Calu3 (cell line): ENCODE data around the gene PPFIA1. TPM values are rescaled to one million over a fixed set of nuclear protein-coding genes. Genes with fewer than 3 reads are reported as not detected.

Source experiments
- BruUV-seq: library from RNA; stranded (reverse); fragments of 400-500 nt; replicated peaks from 2 replicates; lab custom pipeline; 2021; lab: Mats Ljungman, UMichigan
- CTCF ChIA-PET: fragments of 300-600 bp; sonication (Branson Sonifier 250); formaldehyde crosslinking; loops from one replicate; lab custom pipeline; 2022; ENCODE audit warnings: antibody characterized with exemption; lab: Charles Lee
- DNase-seq: peaks from one replicate; pipeline ENCODE4 v3.0.0; 2022
- H3K27ac Mint-ChIP-seq: one replicate; pipeline ENCODE4 v1.8.0; 2022; ENCODE audit warnings: mixed read lengths; ENCODE audit not compliant: unreplicated experiment
- H3K27me3 Mint-ChIP-seq: one replicate; pipeline ENCODE4 v1.8.0; 2022; ENCODE audit warnings: mixed read lengths; ENCODE audit not compliant: unreplicated experiment
- H3K36me3 Mint-ChIP-seq: one replicate; pipeline ENCODE4 v1.8.0; 2022; ENCODE audit warnings: mild to moderate bottlenecking, moderate library complexity, mixed read lengths; ENCODE audit not compliant: insufficient read depth, unreplicated experiment
- H3K4me1 Mint-ChIP-seq: one replicate; pipeline ENCODE4 v1.8.0; 2022; ENCODE audit warnings: mild to moderate bottlenecking, low read depth, mixed read lengths; ENCODE audit not compliant: unreplicated experiment
- H3K4me3 Mint-ChIP-seq: one replicate; pipeline ENCODE4 v1.8.0; 2022; ENCODE audit warnings: mild to moderate bottlenecking, low read depth, moderate library complexity, mixed read lengths; ENCODE audit not compliant: unreplicated experiment
- H3K9me3 Mint-ChIP-seq: one replicate; pipeline ENCODE4 v1.8.0; 2022; ENCODE audit warnings: low read depth, mixed read lengths; ENCODE audit not compliant: unreplicated experiment
- CTCF ChIP-seq: fragments of 200-600 bp; IDR thresholded peaks from one replicate; pipeline ENCODE4 v1.8.0; 2022; ENCODE audit warnings: antibody characterized with exemption; ENCODE audit not compliant: unreplicated experiment
- intact Hi-C: fragments of 100-400 bp; cut with micrococcal nuclease; formaldehyde crosslinking; loops from one replicate; pipeline ENCODE4 v1.10.0; 2022; ENCODE audit not compliant: unreplicated experiment
- total RNA-seq: library from RNA; stranded (reverse); gene quantifications from 2 replicates; pipeline ENCODE4 v1.2.3, GENCODE V29; 2022

PPFIA1 gene
- total RNA-seq, 1 experiment from 2014 or later, result 84.0 TPM

DNA sequence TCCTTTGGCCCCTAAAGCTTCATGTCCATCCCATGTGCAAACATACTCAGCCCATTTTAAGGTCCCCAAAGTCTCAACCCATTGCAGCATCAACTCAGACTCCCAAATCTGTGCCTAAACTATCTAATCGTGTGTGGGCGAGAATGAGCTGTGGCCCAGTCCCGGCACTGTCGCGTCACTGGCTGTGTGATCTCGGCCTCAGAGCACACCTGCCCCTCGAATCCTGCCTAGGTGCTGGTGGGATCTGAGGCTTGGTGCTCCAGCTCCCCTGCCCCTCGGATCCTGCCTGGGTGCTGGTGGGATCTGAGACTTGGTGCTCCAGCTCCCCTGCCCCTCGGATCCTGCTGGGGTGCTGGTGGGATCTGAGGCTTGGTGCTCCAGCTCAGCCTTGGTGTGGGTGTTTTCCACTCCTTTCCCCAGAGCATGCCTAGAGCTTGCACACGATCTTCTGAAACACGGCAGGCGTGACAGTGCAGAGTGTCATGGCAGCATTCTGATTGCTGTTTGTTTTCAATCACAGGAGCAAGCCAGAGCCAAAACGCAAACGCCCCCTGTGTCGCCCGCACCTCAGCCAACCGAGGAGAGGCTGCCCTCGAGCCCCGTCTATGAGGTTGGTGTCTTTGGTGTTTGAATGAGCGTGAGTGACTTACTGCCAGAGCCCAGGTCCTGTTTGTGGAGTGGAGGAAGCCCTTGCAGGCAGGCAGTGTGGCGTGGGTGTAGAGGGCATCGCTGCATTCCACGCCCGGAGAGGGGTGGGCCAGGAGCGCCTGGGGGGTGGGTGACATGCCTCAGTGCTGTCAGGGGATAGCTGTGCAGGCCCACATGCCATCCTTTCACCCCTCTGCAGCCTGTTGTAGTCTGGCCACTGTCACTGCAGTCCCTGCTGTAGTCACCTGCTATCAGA, 160.4 kb downstream of the PPFIA1 start:
- peaks cover 78% of the 10 kb centered on the region for H3K36me3 Mint-ChIP-seq
- BruUV-seq, result no TSS peak
- H3K9me3 Mint-ChIP-seq, result no peaks in the 10 kb centered on the region
- DNase-seq, result no peak
- TF ChIP-seq CTCF, result no peak
- H3K4me3 Mint-ChIP-seq, result no peak overlapping the region
- no peaks in the 10 kb centered on the region for H3K4me1 Mint-ChIP-seq
- intact Hi-C loops, result no loop called here
- H3K27me3 Mint-ChIP-seq, result no peaks in the 10 kb centered on the region
- CTCF ChIA-PET, result no interaction called here
- no peak overlapping the region for H3K27ac Mint-ChIP-seq

GRCh38 chr11:70431611-70432010, 161.1 kb downstream of the PPFIA1 start:
- peaks cover 81% of the 10 kb centered on the region for H3K36me3 Mint-ChIP-seq

DNA sequence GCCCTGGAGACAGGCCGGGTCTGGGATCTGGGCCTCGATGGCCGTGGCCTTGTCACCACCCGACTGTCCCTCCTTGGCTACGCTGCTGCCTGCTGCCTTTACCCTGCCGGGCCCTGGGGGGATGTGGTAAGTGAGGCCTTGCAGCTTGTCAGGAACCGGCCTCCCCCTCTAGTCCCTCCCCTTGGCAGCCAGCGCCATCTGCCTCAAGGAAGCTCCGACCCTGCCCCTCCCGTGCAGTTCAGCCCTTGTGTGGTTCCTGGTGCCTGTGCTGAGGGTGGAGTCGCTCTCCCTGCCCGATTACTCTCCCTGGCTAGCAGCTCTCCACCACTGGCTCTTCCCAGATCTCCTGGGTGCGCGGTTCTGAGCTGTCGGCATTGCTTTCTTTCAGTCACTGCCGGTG, 161.6 kb downstream of the PPFIA1 start:
- DNase-seq, result no peak
- Mint-ChIP-seq H3K27me3 (no peaks in the 10 kb centered on the region), H3K27ac (no peak overlapping the region), H3K9me3 (no peaks in the 10 kb centered on the region), H3K4me1 (no peaks in the 10 kb centered on the region), H3K4me3 (no peak overlapping the region), H3K36me3 (peaks cover 84% of the 10 kb centered on the region)
- BruUV-seq, result no TSS peak
- CTCF ChIA-PET, result no interaction called here
- no peak for TF ChIP-seq CTCF
- intact Hi-C loops, result no loop called here

More at GRCh38 chr11:70431611-70432010, 161.1 kb downstream of the PPFIA1 start:
- no peaks in the 10 kb centered on the region for H3K4me1 Mint-ChIP-seq
- no peak for DNase-seq
- H3K27ac Mint-ChIP-seq, result no peak overlapping the region
- TF ChIP-seq CTCF, result no peak
- intact Hi-C loops, result no loop called here
- CTCF ChIA-PET, result no interaction called here
- no peaks in the 10 kb centered on the region for H3K27me3 Mint-ChIP-seq
- no peak overlapping the region for H3K4me3 Mint-ChIP-seq
- BruUV-seq, result no TSS peak
- no peaks in the 10 kb centered on the region for H3K9me3 Mint-ChIP-seq

- DNase-seq, result no peak
- peaks cover 82% of the 10 kb centered on the region for H3K36me3 Mint-ChIP-seq
Observed at GRCh38 chr11:70432580-70432979, 162.1 kb downstream of the PPFIA1 start.

More at GRCh38 chr11:70432580-70432979, 162.1 kb downstream of the PPFIA1 start:
- no peak overlapping the region for H3K27ac Mint-ChIP-seq
- no peaks in the 10 kb centered on the region for H3K4me1 Mint-ChIP-seq
- no peak for TF ChIP-seq CTCF
- no peaks in the 10 kb centered on the region for H3K27me3 Mint-ChIP-seq
- H3K9me3 Mint-ChIP-seq, result no peaks in the 10 kb centered on the region
- BruUV-seq, result no TSS peak
- CTCF ChIA-PET, result no interaction called here
- intact Hi-C loops, result no loop called here
- no peak overlapping the region for H3K4me3 Mint-ChIP-seq
